CD14-positive monocyte (primary cell): ENCODE measurements around the gene ANKRD10. TPM values are rescaled to one million over a fixed set of nuclear protein-coding genes. Genes with fewer than 3 reads are reported as not detected.
"Not testable (repeated sequence)": the region's sequence is repeated elsewhere in the genome, so short reads cannot be mapped to it uniquely, and the experiment has no call there.

ENCODE experiments used
- DNase-seq, 3 donors: peaks; one replicate each; pipeline ENCODE4 v3.0.0-alpha.2; 2011 to 2022
- H2AFZ ChIP-seq: 2 replicates; pipeline ENCODE4 v1.6.0; 2012; ENCODE audit warnings: mild to moderate bottlenecking, low read depth, low read length, inconsistent platforms; ENCODE audit not compliant: insufficient read depth, poor library complexity, severe bottlenecking
- H3K27ac ChIP-seq, 2 donors: 1 replicate in 1 of 2; 2 replicates in 1 of 2; pipeline ENCODE4 v1.5.1; 2012 to 2013; ENCODE audit warnings: low read length in 2 of 2, control low read depth in 1 of 2, inconsistent platforms in 1 of 2, low read depth in 1 of 2, mild to moderate bottlenecking in 1 of 2
- H3K27me3 ChIP-seq, 2 donors: one replicate each; pipeline versions ENCODE4 v1.6.0 to v1.6.1; 2011 to 2013; ENCODE audit warnings: low read length in 2 of 2; ENCODE audit not compliant: control insufficient read depth in 2 of 2, insufficient read depth in 2 of 2
- H3K36me3 ChIP-seq, 2 donors: replicated peaks in 1 of 2; 1 replicate in 1 of 2; 2 replicates in 1 of 2; pipeline versions ENCODE4 v1.5.1 to v1.6.1; 2012 to 2013; ENCODE audit warnings: low read length in 2 of 2, control low read depth in 1 of 2, inconsistent platforms in 1 of 2, mild to moderate bottlenecking in 1 of 2; ENCODE audit not compliant: insufficient read depth in 2 of 2, control insufficient read depth in 1 of 2
- H3K4me1 ChIP-seq, 2 donors: 1 replicate in 1 of 2; 2 replicates in 1 of 2; pipeline versions ENCODE4 v1.5.1 to v1.6.1; 2012 to 2013; ENCODE audit warnings: low read length in 2 of 2, control low read depth in 1 of 2, inconsistent platforms in 1 of 2, mild to moderate bottlenecking in 1 of 2, moderate library complexity in 1 of 2; ENCODE audit not compliant: insufficient read depth in 2 of 2, control insufficient read depth in 1 of 2
- H3K4me2 ChIP-seq: replicated peaks from 2 replicates; pipeline ENCODE3; 2012; ENCODE audit warnings: low read length, moderate library complexity, mild to moderate bottlenecking; ENCODE audit not compliant: poor library complexity, severe bottlenecking; ENCODE audit errors: extremely low read depth
- H3K4me3 ChIP-seq, 3 experiments: fragments of 200-600 bp in 1 of 3; sonication (generic) in 1 of 3; replicated peaks in 1 of 3; 1 replicate in 2 of 3; 2 replicates in 1 of 3; pipeline ENCODE4 v1.5.1; 2011 to 2013; ENCODE audit warnings: low read length in 3 of 3, mild to moderate bottlenecking in 3 of 3, control low read depth in 2 of 3, low read depth in 2 of 3, inconsistent platforms in 1 of 3, moderate library complexity in 1 of 3
- H3K79me2 ChIP-seq: 2 replicates; pipeline ENCODE4 v1.6.0; 2012; ENCODE audit warnings: mild to moderate bottlenecking, control low read depth, inconsistent platforms, low read length, moderate library complexity; ENCODE audit not compliant: insufficient read depth
- H3K9ac ChIP-seq: 2 replicates; pipeline ENCODE4 v1.6.0; 2017; ENCODE audit warnings: low read length, mild to moderate bottlenecking; ENCODE audit not compliant: insufficient read depth, poor library complexity, severe bottlenecking
- H3K9me3 ChIP-seq, 2 donors: replicated peaks in 1 of 2; 1 replicate in 1 of 2; 2 replicates in 1 of 2; pipeline versions ENCODE4 v1.5.1 to v1.6.1; 2012 to 2013; ENCODE audit warnings: low read length in 2 of 2, control low read depth in 1 of 2; ENCODE audit not compliant: control insufficient read depth in 1 of 2, insufficient read depth in 1 of 2
- H4K20me1 ChIP-seq: 2 replicates; pipeline ENCODE4 v1.6.0; 2012; ENCODE audit warnings: mild to moderate bottlenecking, low read length, control low read depth, moderate library complexity; ENCODE audit not compliant: insufficient read depth
- H3K27ac Mint-ChIP-seq, 7 donors: one replicate each; pipeline ENCODE4 v1.8.0; 2020; ENCODE audit warnings: mild to moderate bottlenecking in 7 of 7, mixed read lengths in 7 of 7, moderate library complexity in 6 of 7, inconsistent platforms in 2 of 7
- H3K27me3 Mint-ChIP-seq, 3 donors: one replicate each; pipeline ENCODE4 v1.8.0; 2021 to 2022; ENCODE audit warnings: low read depth in 3 of 3, mild to moderate bottlenecking in 3 of 3, mixed read lengths in 3 of 3, moderate library complexity in 3 of 3, inconsistent platforms in 1 of 3
- H3K36me3 Mint-ChIP-seq, 2 donors: one replicate each; pipeline ENCODE4 v1.8.0; 2020; ENCODE audit warnings: mixed read lengths in 2 of 2, inconsistent platforms in 1 of 2, mild to moderate bottlenecking in 1 of 2
- H3K4me1 Mint-ChIP-seq: one replicate; pipeline ENCODE4 v1.8.0; 2020; ENCODE audit warnings: mild to moderate bottlenecking, mixed read lengths
- H3K4me3 Mint-ChIP-seq, 2 donors: one replicate each; pipeline ENCODE4 v1.8.0; 2020; ENCODE audit warnings: mild to moderate bottlenecking in 2 of 2, mixed read lengths in 2 of 2, moderate library complexity in 1 of 2
- H3K9me3 Mint-ChIP-seq, 7 donors: one replicate each; pipeline ENCODE4 v1.8.0; 2020 to 2022; ENCODE audit warnings: mixed read lengths in 7 of 7, mild to moderate bottlenecking in 6 of 7, moderate library complexity in 6 of 7, inconsistent platforms in 2 of 7
- CTCF ChIP-seq: fragments of 200-600 bp; IDR thresholded peaks from one replicate; pipeline ENCODE4 v1.8.0; 2022; ENCODE audit warnings: antibody characterized with exemption, mild to moderate bottlenecking
- WGBS: methylation state at CpG from one replicate; pipeline ENCODE4 v1.1.5; 2013; ENCODE audit warnings: missing lambda C conversion rate; ENCODE audit not compliant: insufficient coverage; 5-methylcytosine and 5-hydroxymethylcytosine counted together
- intact Hi-C, 2 donors: fragments of 100-400 bp; cut with micrococcal nuclease; formaldehyde crosslinking; loops; one replicate each; pipeline versions ENCODE4 v1.15.0 to v1.15.1; 2023
- polyA plus RNA-seq, 3 donors: library from polyadenylated mRNA; depleted of rRNA in 1 of 3; unstranded in 2 of 3; stranded (reverse) in 1 of 3; fragments of 300-500 nt in 2 of 3; fragments of >200 nt in 1 of 3; fragmentation: Illumina TruSeq in 2 of 3; gene quantifications; 1 replicate in 2 of 3; 2 replicates in 1 of 3; pipeline ENCODE4 v1.2.3, GENCODE V29; 2012 to 2021

ANKRD10 gene
- polyA plus RNA-seq, 3 donors: 30.5 to 79.9 (median 37.2) TPM

DNA sequence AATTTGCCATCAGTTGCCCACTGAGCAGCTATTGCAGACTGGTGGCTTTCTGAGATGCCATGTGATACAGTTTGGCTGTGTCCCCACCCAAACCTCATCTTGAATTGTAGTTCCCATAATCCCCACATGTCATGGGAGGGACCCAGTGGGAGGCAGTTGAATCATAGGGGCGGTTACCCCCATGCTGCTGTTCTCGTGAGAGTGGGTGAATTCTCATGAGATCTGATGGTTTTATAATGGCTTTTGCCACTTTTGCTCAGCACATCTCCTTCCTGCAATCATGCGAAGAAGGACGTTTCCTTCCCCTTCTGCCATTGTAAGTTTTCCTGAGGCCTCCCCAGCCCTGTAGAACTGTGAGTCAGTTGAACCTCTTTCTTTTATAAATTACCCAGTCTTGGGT is 34.8 kb upstream of the ANKRD10 start:
- H3K27me3 ChIP-seq: no peaks in the 10 kb centered on the region
- Mint-ChIP-seq H3K9me3 (peaks cover 0 to 2% (median 0%) of the 10 kb centered on the region in 7 donors), H3K4me1 (peaks cover 2% of the 10 kb centered on the region), H3K36me3 (no peaks in the 10 kb centered on the region), H3K27ac (no peak overlapping the region), H3K4me3 (no peak overlapping the region), H3K27me3 (peaks cover 0 to 8% (median 5%) of the 10 kb centered on the region in 3 donors)
- no peak overlapping the region for H3K4me3 ChIP-seq
- no peak overlapping the region for H2AFZ ChIP-seq
- H3K79me2 ChIP-seq: no peaks in the 10 kb centered on the region
- WGBS: 25% methylated on average over 2 of the region's 4 CpGs
- DNase-seq: peak in 1 of 3 donors; percentile 28
- no peak overlapping the region for H3K27ac ChIP-seq
- no peaks in the 10 kb centered on the region for H3K9me3 ChIP-seq
- H3K4me2 ChIP-seq: no peak overlapping the region
- no peaks in the 10 kb centered on the region for H3K4me1 ChIP-seq
- H3K36me3 ChIP-seq: no peaks in the 10 kb centered on the region
- no peaks in the 10 kb centered on the region for H4K20me1 ChIP-seq
- H3K9ac ChIP-seq: no peak overlapping the region
- intact Hi-C loops: no loop called here
- no peak for TF ChIP-seq CTCF

DNA sequence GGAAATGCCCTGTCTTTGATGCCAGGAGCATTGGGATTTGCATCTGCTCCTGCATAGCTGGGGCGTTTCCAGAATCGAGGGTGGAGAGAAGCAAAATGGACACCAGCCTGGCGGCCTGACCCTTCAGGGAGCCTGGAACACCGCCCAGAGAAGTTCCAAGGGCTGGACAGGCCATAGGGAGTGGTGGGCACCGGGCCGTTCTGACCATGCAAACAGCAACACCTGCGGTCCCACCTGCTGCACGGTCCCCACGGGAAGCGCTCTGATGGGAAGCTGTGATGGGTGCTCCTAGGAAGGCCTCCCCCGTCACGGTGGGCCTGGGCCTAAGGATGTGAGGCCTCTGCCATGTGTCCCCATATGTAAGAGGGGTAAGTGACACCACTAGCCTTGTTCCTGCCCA is 34.2 kb upstream of the ANKRD10 start:
- H3K27me3 Mint-ChIP-seq: peaks cover 0 to 8% (median 5%) of the 10 kb centered on the region in 3 donors
- TF ChIP-seq CTCF: no peak
- H2AFZ ChIP-seq: no peak overlapping the region
- H3K4me2 ChIP-seq: no peak overlapping the region
- H3K4me3 Mint-ChIP-seq: no peak overlapping the region
- no peaks in the 10 kb centered on the region for H3K36me3 Mint-ChIP-seq
- 90% methylated on average over 11 of the region's 12 CpGs for WGBS
- peaks cover 0 to 2% (median 0%) of the 10 kb centered on the region in 7 donors for H3K9me3 Mint-ChIP-seq
- no peaks in the 10 kb centered on the region for H3K27me3 ChIP-seq
- H3K36me3 ChIP-seq: no peaks in the 10 kb centered on the region
- DNase-seq: no peak
- H3K9ac ChIP-seq: no peak overlapping the region
- H4K20me1 ChIP-seq: no peaks in the 10 kb centered on the region
- no peak overlapping the region for H3K27ac Mint-ChIP-seq
- no peak overlapping the region for H3K27ac ChIP-seq
- H3K79me2 ChIP-seq: no peaks in the 10 kb centered on the region
- no peaks in the 10 kb centered on the region for H3K4me1 ChIP-seq
- no peak overlapping the region for H3K4me3 ChIP-seq
- H3K4me1 Mint-ChIP-seq: no peaks in the 10 kb centered on the region
- intact Hi-C loops: no loop called here
- H3K9me3 ChIP-seq: no peaks in the 10 kb centered on the region

DNA sequence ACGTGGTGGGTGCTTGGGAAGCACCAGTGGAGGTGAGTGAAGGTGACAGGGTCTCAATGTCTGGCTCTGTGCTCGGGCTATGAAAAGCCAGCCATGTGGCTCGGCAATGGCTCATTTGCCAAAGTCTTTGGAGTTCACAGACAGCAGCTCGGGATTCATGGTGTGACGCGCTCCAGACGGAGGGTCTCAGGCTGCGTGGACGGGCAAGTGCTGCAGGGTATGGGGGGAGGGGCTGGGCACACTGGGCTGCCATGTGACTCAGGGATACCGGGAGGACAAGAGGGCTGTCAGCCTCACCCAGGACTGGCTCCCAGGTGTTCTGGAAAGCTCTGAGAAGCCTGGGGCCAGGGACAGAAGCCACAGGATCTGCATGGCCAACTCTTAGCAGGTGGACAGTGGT is 32.5 kb upstream of the ANKRD10 start:
- H3K27ac ChIP-seq, intact Hi-C loops, H3K27me3 Mint-ChIP-seq: not testable (repeated sequence)

More for the DNA sequence above, 32.5 kb upstream of the ANKRD10 start:
- H3K4me3 ChIP-seq, H4K20me1 ChIP-seq, H3K36me3 Mint-ChIP-seq, H3K4me1 ChIP-seq, DNase-seq, H3K79me2 ChIP-seq, H3K27me3 ChIP-seq, H3K4me1 Mint-ChIP-seq, H3K4me2 ChIP-seq, H3K9me3 ChIP-seq, H3K9me3 Mint-ChIP-seq, H2AFZ ChIP-seq, H3K27ac Mint-ChIP-seq, H3K4me3 Mint-ChIP-seq, H3K36me3 ChIP-seq, H3K9ac ChIP-seq: not testable (repeated sequence)
- no CpG with 5 or more reads among the region's 10 CpGs for WGBS
